K562 (cell line): Measurements from ENCODE around the gene SLC29A3. TPM values are rescaled to one million over a fixed set of nuclear protein-coding genes. Genes with fewer than 3 reads are reported as not detected.

Experiments
- BACH1 ChIP-seq: fragments of 200-800 bp; sonication (Bioruptor generic); IDR thresholded peaks from 2 replicates; pipeline ENCODE4 v1.6.1; 2016; ENCODE audit warnings: missing genetic modification characterization, missing compliant biosample characterization
- HLTF ChIP-seq: fragments of 450-650 bp; IDR thresholded peaks from 2 replicates; pipeline ENCODE4 v1.6.1; 2016
- LEF1 ChIP-seq: fragments of 450-650 bp; IDR thresholded peaks from 2 replicates; pipeline ENCODE4 v1.6.1; 2016; ENCODE audit warnings: mild to moderate bottlenecking
- NUFIP1 ChIP-seq: fragments of 450-650 bp; IDR thresholded peaks from 2 replicates; pipeline ENCODE4 v1.6.1; 2018; ENCODE audit not compliant: partially characterized antibody
- POLR2A ChIP-seq: fragments of 450-650 bp; conservative IDR thresholded peaks from 2 replicates; pipeline ENCODE4 v1.6.1; 2016
- SMAD4 ChIP-seq: fragments of 250-450 bp; sonication (Bioruptor Pico); conservative IDR thresholded peaks from 2 replicates; pipeline ENCODE4 v1.8.0; 2021; ENCODE audit warnings: inconsistent platforms, mild to moderate bottlenecking, moderate library complexity
- SPI1 ChIP-seq: IDR thresholded peaks from 2 replicates; pipeline ENCODE4 v1.6.1; 2011; ENCODE audit warnings: low read depth, low read length, control low read depth, borderline replicate concordance
- TAL1 ChIP-seq: fragments of 450-650 bp; IDR thresholded peaks from 2 replicates; pipeline ENCODE4 v1.6.1; 2016; ENCODE audit warnings: mild to moderate bottlenecking
- TEAD4 ChIP-seq, 2 experiments: sonication (generic) in 1 of 2; formaldehyde crosslinking in 1 of 2; IDR thresholded peaks; 2 replicates each; pipeline versions ENCODE4 v1.6.1 to v1.8.0; 2012 to 2022; ENCODE audit warnings: borderline replicate concordance in 1 of 2, inconsistent platforms in 1 of 2, low read length in 1 of 2, mild to moderate bottlenecking in 1 of 2, missing genetic modification reagents in 1 of 2
- ZBTB11 ChIP-seq, 3 experiments: fragments of 200-800 bp in 1 of 3; fragments of 250-450 bp in 1 of 3; fragments of 450-650 bp in 1 of 3; sonication (Bioruptor Pico) in 1 of 3; sonication (Bioruptor generic) in 1 of 3; formaldehyde crosslinking in 1 of 3; IDR thresholded peaks; 2 replicates each; pipeline versions ENCODE4 v1.6.1 to v1.8.0; 2016 to 2022; ENCODE audit warnings: mild to moderate bottlenecking in 2 of 3, missing genetic modification characterization in 2 of 3, missing compliant biosample characterization in 1 of 3, moderate library complexity in 1 of 3
- ZNF175 ChIP-seq: fragments of 200-800 bp; sonication (Bioruptor generic); IDR thresholded peaks from 2 replicates; pipeline ENCODE4 v1.6.1; 2016; ENCODE audit warnings: low read depth, mild to moderate bottlenecking, missing genetic modification characterization, missing compliant biosample characterization
- ZNF347 ChIP-seq: fragments of 450-650 bp; formaldehyde crosslinking; IDR thresholded peaks from 2 replicates; pipeline ENCODE4 v1.4.0; 2020; ENCODE audit warnings: low read depth, mild to moderate bottlenecking, moderate library complexity
- polyA plus RNA-seq, 8 experiments: library from polyadenylated mRNA; depleted of rRNA in 4 of 8; stranded (reverse) in 5 of 8; unstranded in 3 of 8; fragments of >200 nt; fragmentation: Nextera tagmentation in 2 of 8; fragmentation: Illumina TruSeq in 1 of 8; extraction: Ambion mirVana in 2 of 8; extraction: Trizol in 1 of 8; gene quantifications; 2 replicates each; pipeline versions ENCODE4 v1.2.1 to v1.2.3, GENCODE V29; 2011 to 2014; ENCODE audit warnings: inconsistent platforms in 1 of 8, missing spikeins in 1 of 8
- total RNA-seq, 7 experiments: library from RNA; depleted of rRNA in 6 of 7; stranded (reverse); fragments of >200 nt in 6 of 7; fragmentation: Illumina TruSeq in 2 of 7; extraction: Trizol in 2 of 7; gene quantifications; 2 replicates each; pipeline versions ENCODE4 v1.2.1 to v1.2.3, GENCODE V29; 2011 to 2021; ENCODE audit warnings: low replicate concordance in 1 of 7

SLC29A3 gene
- total and polyA plus RNA-seq, 9 of the 15 experiments (the other 6 are each of a cell fraction or from before 2014, with no cell fraction given), result 2.1 to 10.7 (median 4.6) TPM

DNA sequence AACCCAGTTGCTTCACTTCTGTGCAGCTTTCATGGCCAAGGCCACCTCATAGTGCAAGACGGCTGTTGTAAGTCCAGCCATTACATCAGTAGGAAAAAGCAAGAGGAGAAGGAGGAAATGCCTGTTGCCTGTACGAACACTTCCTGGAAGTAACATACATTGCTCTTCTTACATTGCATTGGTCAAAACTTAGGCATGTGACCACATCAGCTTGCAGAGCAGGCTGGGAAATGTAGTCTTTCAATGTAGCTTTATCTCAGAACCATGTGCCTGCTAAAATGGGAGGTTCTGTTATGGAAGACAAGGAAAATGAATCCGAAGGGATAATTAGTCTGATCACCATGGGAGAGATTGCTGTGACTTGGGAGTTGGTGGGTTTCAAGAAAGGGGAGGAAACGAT lies 4.3 kb downstream of the SLC29A3 start (continued):
- TF ChIP-seq ZBTB11 (CRISPR knock-in tag; IDR thresholded peaks at IDR 0.05), result peak in 1 of 3 experiments; percentile 65; a peak in 1 of 6 replicates
- peak; percentile 19; the same call in 1 of the 2 replicates for TF ChIP-seq TEAD4 (IDR thresholded peaks at IDR 0.05; ENCODE audit: low read length)
- TF ChIP-seq TEAD4 (CRISPR knock-in tag; IDR thresholded peaks at IDR 0.05; ENCODE audit: borderline replicate concordance), result no peak
- TF ChIP-seq LEF1, result no peak
- TF ChIP-seq SMAD4 (CRISPR knock-in tag), result no peak
- no peak for TF ChIP-seq NUFIP1
- TF ChIP-seq SPI1, result peak; percentile 38; the same call in 1 of the 2 replicates
- peak; percentile 52; the same call in 1 of the 2 replicates for TF ChIP-seq BACH1 (tag)
- TF ChIP-seq TAL1, result no peak
- TF ChIP-seq ZNF175 (CRISPR knock-in tag), result 0 out of 2 replicates have a peak, but pooled peaks have one; percentile 72
- TF ChIP-seq ZNF347 (CRISPR knock-in tag), result no peak
- TF ChIP-seq POLR2A, result no peak
- TF ChIP-seq HLTF, result no peak
